T-helper 22 cell (primary cell): Measurements from ENCODE around the gene HCN3.
A peak's percentile ranks its signal among the peaks of the same experiment; 100 is the strongest.
"Not testable (repeated sequence)": the region's sequence is repeated elsewhere in the genome, so short reads cannot be mapped to it uniquely, and the experiment has no call there.

ENCODE experiments used
- DNase-seq: peaks from one replicate; pipeline ENCODE4 v3.0.0-alpha.2; 2020; ENCODE audit warnings: low read depth

HCN3 gene

GRCh38 chr1:155277070-155277901, at the start of gene HCN3:
HCN3 (plus strand) TSS chr1:155277463; CDS start chr1:155277591, 128 bp downstream.
- DNase-seq = peak; percentile 87

- no peak for DNase-seq
Measured at GRCh38 chr1:155228096-155228427, 49.2 kb upstream of the HCN3 start.

GRCh38 chr1:155231302-155231701, 46.0 kb upstream of the HCN3 start:
- DNase-seq = not testable (repeated sequence)

- DNase-seq = not testable (repeated sequence)
Measured at GRCh38 chr1:155232001-155232978, 45.0 kb upstream of the HCN3 start.

- DNase-seq = not testable (repeated sequence)
Measured at GRCh38 chr1:155233502-155233901, 43.8 kb upstream of the HCN3 start.

- DNase-seq = not testable (repeated sequence)
Measured at GRCh38 chr1:155235375-155235774, 41.9 kb upstream of the HCN3 start.

GRCh38 chr1:155236451-155236850, 40.8 kb upstream of the HCN3 start:
- DNase-seq = no peak

GRCh38 chr1:155241069-155241679, 36.1 kb upstream of the HCN3 start:
- peak; percentile 60 for DNase-seq

GRCh38 chr1:155241841-155242264, 35.4 kb upstream of the HCN3 start:
- DNase-seq = no peak

GRCh38 chr1:155242805-155243358, 34.4 kb upstream of the HCN3 start:
- no peak for DNase-seq

GRCh38 chr1:155244368-155245162, 32.7 kb upstream of the HCN3 start:
- DNase-seq = peak; percentile 94

- no peak for DNase-seq
Measured at GRCh38 chr1:155245163-155245524, 32.1 kb upstream of the HCN3 start.

GRCh38 chr1:155246796-155247195, 30.5 kb upstream of the HCN3 start:
- DNase-seq = not testable (repeated sequence)

- DNase-seq = no peak
Measured at GRCh38 chr1:155247667-155248553, 29.4 kb upstream of the HCN3 start.

- no peak for DNase-seq
Measured at GRCh38 chr1:155250246-155250632, 27.0 kb upstream of the HCN3 start.

GRCh38 chr1:155250633-155251449, 26.4 kb upstream of the HCN3 start:
- DNase-seq = peak; percentile 83

GRCh38 chr1:155251566-155251965, 25.7 kb upstream of the HCN3 start:
- DNase-seq = no peak

- no peak for DNase-seq
Measured at GRCh38 chr1:155253208-155253607, 24.1 kb upstream of the HCN3 start.

- no peak for DNase-seq
Measured at GRCh38 chr1:155253797-155254196, 23.5 kb upstream of the HCN3 start.
